ENCODE measurements around the gene ADARB2. TPM values are rescaled to one million over a fixed set of nuclear protein-coding genes. Genes with fewer than 3 reads are reported as not detected.

The ADARB2 gene
- total and polyA plus RNA-seq, 2 experiments from 2014 or later, result 2.0 to 5.0 TPM

DNA sequence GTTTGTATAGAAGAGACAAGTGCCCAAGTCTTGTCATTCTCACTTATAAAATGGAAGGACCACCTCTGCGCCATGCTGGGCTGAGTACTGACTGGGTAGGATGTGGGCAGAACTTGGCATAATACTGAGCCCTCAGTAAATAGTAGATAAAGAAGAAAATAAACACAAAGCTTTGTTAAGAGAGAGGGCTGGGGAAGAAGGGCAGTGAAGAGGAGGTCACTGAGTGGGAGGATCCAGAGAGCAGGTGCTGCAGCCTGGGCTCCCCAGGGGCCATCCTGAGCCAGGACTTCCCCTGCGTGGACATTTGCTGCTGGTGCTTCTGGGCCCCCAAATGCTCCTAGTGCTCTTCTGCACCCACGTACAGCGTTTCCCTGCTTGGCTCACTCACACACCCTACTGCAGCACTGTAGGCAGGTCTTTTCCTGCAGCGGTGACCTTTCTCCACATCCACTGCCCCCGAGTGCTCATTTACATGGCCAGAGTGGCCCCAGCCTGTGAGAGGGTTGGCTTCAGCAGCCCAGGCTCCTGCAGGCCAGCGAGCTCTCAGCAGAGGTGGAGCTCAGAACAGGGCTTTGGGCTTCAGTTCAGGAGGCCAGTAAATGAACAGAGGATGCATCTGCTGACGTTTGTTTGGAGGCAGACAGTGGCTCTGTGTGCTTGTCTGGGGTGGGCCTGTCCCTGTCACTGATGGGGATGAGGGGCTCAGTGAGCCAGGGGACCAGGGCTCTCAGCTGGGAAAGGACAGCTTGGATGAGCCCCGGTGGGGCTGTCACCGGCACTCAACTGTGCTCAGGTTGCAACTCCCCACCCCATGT lies 164.6 kb downstream of the ADARB2 start:
- Mint-ChIP-seq H3K9me3 (peaks cover 3% of the 10 kb centered on the region; the same call in 1 of the 3 replicates), H3K27me3 (ENCODE audit: insufficient read depth, low read depth, poor library complexity) (peaks cover 7% of the 10 kb centered on the region), H3K4me1 (no peaks in the 10 kb centered on the region; the same call in 2 of the 3 replicates), H3K36me3 (ENCODE audit: low read depth) (no peaks in the 10 kb centered on the region; the same call in 2 of the 3 replicates), H3K4me3 (no peak overlapping the region), H3K27ac (peak overlapping the region; percentile 81; the same call in 1 of the 2 replicates)
- DNase-seq (ENCODE audit: low spot score) (no peak), ATAC-seq (0 out of 3 replicates have a peak, but pooled peaks have one; percentile 23)
- Histone ChIP-seq H3K4me1 (ENCODE audit: insufficient read depth) (no peaks in the 10 kb centered on the region), H3K4me2 (no peak overlapping the region), H3K36me3 (ENCODE audit: insufficient read depth) (no peaks in the 10 kb centered on the region), H3K79me2 (replicated peaks; ENCODE audit: insufficient read depth) (no peaks in the 10 kb centered on the region), H3F3A (replicated peaks; ENCODE audit: low read depth) (no peaks in the 10 kb centered on the region), H2AFZ (no peak overlapping the region), H3K4me3 (no peak overlapping the region), H4K20me1 (replicated peaks; ENCODE audit: insufficient read depth) (no peaks in the 10 kb centered on the region), H3K27ac (ENCODE audit: low read depth) (no peak overlapping the region), H3K27me3 (ENCODE audit: insufficient read depth) (no peaks in the 10 kb centered on the region), H3K9me2 (ENCODE audit: insufficient read depth) (no peaks in the 10 kb centered on the region)
- no peak for TF ChIP-seq ZNF462 (CRISPR knock-in tag; IDR thresholded peaks at IDR 0.05)
- TF ChIP-seq, protein P1, sequence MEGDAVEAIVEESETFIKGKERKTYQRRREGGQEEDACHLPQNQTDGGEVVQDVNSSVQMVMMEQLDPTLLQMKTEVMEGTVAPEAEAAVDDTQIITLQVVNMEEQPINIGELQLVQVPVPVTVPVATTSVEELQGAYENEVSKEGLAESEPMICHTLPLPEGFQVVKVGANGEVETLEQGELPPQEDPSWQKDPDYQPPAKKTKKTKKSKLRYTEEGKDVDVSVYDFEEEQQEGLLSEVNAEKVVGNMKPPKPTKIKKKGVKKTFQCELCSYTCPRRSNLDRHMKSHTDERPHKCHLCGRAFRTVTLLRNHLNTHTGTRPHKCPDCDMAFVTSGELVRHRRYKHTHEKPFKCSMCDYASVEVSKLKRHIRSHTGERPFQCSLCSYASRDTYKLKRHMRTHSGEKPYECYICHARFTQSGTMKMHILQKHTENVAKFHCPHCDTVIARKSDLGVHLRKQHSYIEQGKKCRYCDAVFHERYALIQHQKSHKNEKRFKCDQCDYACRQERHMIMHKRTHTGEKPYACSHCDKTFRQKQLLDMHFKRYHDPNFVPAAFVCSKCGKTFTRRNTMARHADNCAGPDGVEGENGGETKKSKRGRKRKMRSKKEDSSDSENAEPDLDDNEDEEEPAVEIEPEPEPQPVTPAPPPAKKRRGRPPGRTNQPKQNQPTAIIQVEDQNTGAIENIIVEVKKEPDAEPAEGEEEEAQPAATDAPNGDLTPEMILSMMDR (conservative IDR thresholded peaks at IDR 0.05; ENCODE audit: low read depth in 2 of 2), result no peak
- TF ChIP-seq ZNF331 (CRISPR knock-in tag; IDR thresholded peaks at IDR 0.05; ENCODE audit: low read depth), result no peak
- TF ChIP-seq ZNF114 (CRISPR knock-in tag; IDR thresholded peaks at IDR 0.05), result no peak
- TF ChIP-seq ETS1 (IDR thresholded peaks at IDR 0.05), result no peak
- TF ChIP-seq JUNB (IDR thresholded peaks at IDR 0.05; ENCODE audit: unreplicated experiment), result no peak
- TF ChIP-seq NANOG (IDR thresholded peaks at IDR 0.05; ENCODE audit: borderline replicate concordance), result no peak
- TF ChIP-seq REST (IDR thresholded peaks at IDR 0.05; ENCODE audit: unreplicated experiment), result no peak
- no peak for TF ChIP-seq POLR2AphosphoS5 (IDR thresholded peaks at IDR 0.05; ENCODE audit: low read depth)
- TF ChIP-seq EZH2 (IDR thresholded peaks at IDR 0.05; ENCODE audit: low read depth, unreplicated experiment), result no peak
- TF ChIP-seq CREB1 (CRISPR knock-in tag; IDR thresholded peaks at IDR 0.05; ENCODE audit: low read depth), result no peak
- no peak for TF ChIP-seq STAT1 (IDR thresholded peaks at IDR 0.05; ENCODE audit: unreplicated experiment)
- TF ChIP-seq EZH2phosphoT487 (IDR thresholded peaks at IDR 0.05; ENCODE audit: unreplicated experiment), result no peak
